HCT116 (cell line): ENCODE data around the gene C17orf100. TPM values are rescaled to one million over a fixed set of nuclear protein-coding genes. Genes with fewer than 3 reads are reported as not detected.

ENCODE experiments used
- ATAC-seq: fragments of 200-7000 bp; cut with Tn5 transposase; 2 replicates; pipeline ENCODE4 v1.9.1; 2020; ENCODE audit warnings: mild to moderate bottlenecking, moderate library complexity
- BruUV-seq: library from RNA; stranded (reverse); fragments of 400-500 nt; replicated peaks from 2 replicates; lab custom pipeline; 2021; lab: Mats Ljungman, UMichigan
- CTCF ChIA-PET: fragments of 300-600 bp; sonication (Branson Sonifier 250); formaldehyde crosslinking; loops from one replicate; lab custom pipeline; 2021; ENCODE audit warnings: antibody characterized with exemption; lab: Charles Lee
- POLR2A ChIA-PET: fragments of 300-600, 350-600 bp; sonication (Branson Sonifier 250); formaldehyde crosslinking; loops from one replicate; lab custom pipeline; 2021; ENCODE audit warnings: antibody characterized with exemption; lab: Charles Lee
- RAD21 ChIA-PET, 2 experiments: fragments of 300-600 bp; sonication (Branson Sonifier 250); formaldehyde crosslinking; loops; one replicate each; lab custom pipeline; 2023; ENCODE audit warnings: low total read pairs in 2 of 2; ENCODE audit not compliant: uncharacterized antibody in 2 of 2, unreplicated experiment in 2 of 2, low non-redundant PET in 1 of 2; lab: Charles Lee
- DNase-seq: peaks from one replicate; pipeline ENCODE4 v3.0.0-alpha.2; 2010; ENCODE audit warnings: low read depth, low spot score
- H2AFZ ChIP-seq: fragments of 200-600 bp; shearing (Covaris generic), sonication (generic); 2 replicates; pipeline ENCODE4 v1.6.1; 2017; ENCODE audit warnings: low read depth, mixed run types, mixed read lengths, antibody characterized with exemption, low read length; ENCODE audit not compliant: poor library complexity, severe bottlenecking
- H3K27ac ChIP-seq: 2 replicates; pipeline ENCODE4 v1.5.1; 2012; ENCODE audit warnings: low read depth, low read length
- H3K27me3 ChIP-seq: fragments of 200-600 bp; sonication (generic); 2 replicates; pipeline ENCODE4 v1.6.1; 2016; ENCODE audit warnings: mixed run types, low read length, mixed read lengths; ENCODE audit not compliant: insufficient read depth
- H3K36me3 ChIP-seq, 2 experiments: fragments of 200-500 bp in 1 of 2; fragments of 200-600 bp in 1 of 2; sonication (Bioruptor generic) in 1 of 2; sonication (generic) in 1 of 2; 2 replicates each; pipeline versions ENCODE4 v1.5.1 to v1.6.1; 2014 to 2016; ENCODE audit warnings: low read length in 2 of 2, inconsistent platforms in 1 of 2, mixed read lengths in 1 of 2, mixed run types in 1 of 2; ENCODE audit not compliant: insufficient read depth in 2 of 2, control insufficient read depth in 1 of 2
- H3K4me1 ChIP-seq, 2 experiments: fragments of 200-600 bp in 1 of 2; sonication (generic) in 1 of 2; 2 replicates each; pipeline versions ENCODE4 v1.5.1 to v1.6.1; 2012 to 2017; ENCODE audit warnings: low read length in 2 of 2, inconsistent platforms in 1 of 2, mild to moderate bottlenecking in 1 of 2, mixed read lengths in 1 of 2, mixed run types in 1 of 2, moderate library complexity in 1 of 2; ENCODE audit not compliant: insufficient read depth in 2 of 2, control insufficient read depth in 1 of 2
- H3K4me2 ChIP-seq: fragments of 200-600 bp; sonication (generic); 2 replicates; pipeline ENCODE4 v1.6.1; 2017; ENCODE audit warnings: mixed run types, low read length, mixed read lengths
- H3K4me3 ChIP-seq, 2 experiments: fragments of 200-600 bp in 1 of 2; sonication (generic) in 1 of 2; replicated peaks in 1 of 2; 2 replicates each; pipeline ENCODE4 v1.5.1; 2011 to 2016; ENCODE audit warnings: low read length in 2 of 2, control low read depth in 1 of 2, low read depth in 1 of 2, mild to moderate bottlenecking in 1 of 2, mixed read lengths in 1 of 2, mixed run types in 1 of 2
- H3K79me2 ChIP-seq: fragments of 200-600 bp; sonication (generic); 2 replicates; pipeline ENCODE4 v1.6.1; 2017; ENCODE audit warnings: mild to moderate bottlenecking, mixed run types, low read length, moderate library complexity, mixed read lengths; ENCODE audit not compliant: insufficient read depth
- H3K9ac ChIP-seq: fragments of 200-600 bp; sonication (generic); 2 replicates; pipeline ENCODE4 v1.6.1; 2016; ENCODE audit warnings: low read length, mixed read lengths
- H3K9me2 ChIP-seq: fragments of 200-600 bp; sonication (generic), shearing (Covaris generic); 2 replicates; pipeline ENCODE4 v1.6.1; 2017; ENCODE audit warnings: mixed run types, mild to moderate bottlenecking, moderate library complexity; ENCODE audit not compliant: insufficient read depth
- H3K9me3 ChIP-seq, 2 experiments: fragments of 200-500 bp in 1 of 2; fragments of 200-600 bp in 1 of 2; sonication (Bioruptor generic) in 1 of 2; sonication (generic) in 1 of 2; 2 replicates each; pipeline ENCODE4 v1.6.1; 2014 to 2017; ENCODE audit warnings: low read length in 2 of 2, mixed read lengths in 2 of 2, inconsistent platforms in 1 of 2, low read depth in 1 of 2, mild to moderate bottlenecking in 1 of 2, mixed run types in 1 of 2, moderate library complexity in 1 of 2; ENCODE audit not compliant: control insufficient read depth in 1 of 2, insufficient read depth in 1 of 2
- H4K20me1 ChIP-seq: fragments of 200-600 bp; sonication (generic), shearing (Covaris generic); 2 replicates; pipeline ENCODE4 v1.6.1; 2017; ENCODE audit warnings: mixed run types, mild to moderate bottlenecking, moderate library complexity; ENCODE audit not compliant: insufficient read depth
- ATF3 ChIP-seq: IDR thresholded peaks from 2 replicates; pipeline ENCODE4 v1.6.1; 2012
- CTCF ChIP-seq, 3 experiments: fragments of 200-600 bp in 1 of 3; sonication (generic) in 1 of 3; IDR thresholded peaks in 2 of 3; conservative IDR thresholded peaks in 1 of 3; 2 replicates each; pipeline ENCODE4 v1.5.1; 2012 to 2017; ENCODE audit warnings: low read depth in 2 of 3, low read length in 2 of 3, antibody characterized with exemption in 1 of 3, borderline replicate concordance in 1 of 3, control low read depth in 1 of 3, mild to moderate bottlenecking in 1 of 3, mixed read lengths in 1 of 3, mixed run types in 1 of 3, moderate library complexity in 1 of 3; ENCODE audit not compliant: insufficient read depth in 1 of 3
- ELF1 ChIP-seq: IDR thresholded peaks from 2 replicates; pipeline ENCODE4 v1.6.1; 2012; ENCODE audit warnings: low read depth, borderline replicate concordance
- FOSL1 ChIP-seq: IDR thresholded peaks from 2 replicates; pipeline ENCODE4 v1.6.1; 2012; ENCODE audit warnings: low read depth
- JUND ChIP-seq: IDR thresholded peaks from 2 replicates; pipeline ENCODE4 v1.6.1; 2012
- REST ChIP-seq: IDR thresholded peaks from 2 replicates; pipeline ENCODE4 v1.6.1; 2012; ENCODE audit warnings: low read depth
- SRF ChIP-seq: IDR thresholded peaks from 2 replicates; pipeline ENCODE4 v1.6.1; 2012; ENCODE audit warnings: low read depth
- intact Hi-C: fragments of 100-400 bp; cut with micrococcal nuclease; formaldehyde crosslinking; loops from 2 replicates; pipeline ENCODE4 v1.10.0; 2022
- total RNA-seq: library from RNA; stranded (reverse); gene quantifications from one replicate; pipeline ENCODE4 v1.2.1, GENCODE V29; 2021; ENCODE audit not compliant: unreplicated experiment

Gene C17orf100
- total RNA-seq, 1 experiment from 2014 or later = 0.76 TPM

- no peaks in the 10 kb centered on the region for H3K9me3 ChIP-seq
- no peak overlapping the region for H3K4me2 ChIP-seq
- intact Hi-C loops = no loop called here
- no TSS peak for BruUV-seq
- H3K9me2 ChIP-seq = no peaks in the 10 kb centered on the region
- H3K36me3 ChIP-seq = no peaks in the 10 kb centered on the region
- no peak overlapping the region for H3K4me3 ChIP-seq
- ChIA-PET CTCF (no interaction called here), POLR2A (no interaction called here), RAD21 (no interaction called here)
- H3K27me3 ChIP-seq = peaks cover 10% of the 10 kb centered on the region; the same call in 1 of the 2 replicates
- H2AFZ ChIP-seq = no peak overlapping the region
- TF ChIP-seq REST (no peak), FOSL1 (no peak), JUND (no peak), ATF3 (no peak), CTCF (IDR thresholded peaks at IDR 0.05 in 2 of 3, conservative IDR thresholded peaks at IDR 0.05 in 1 of 3; ENCODE audit: borderline replicate concordance in 1 of 3, insufficient read depth in 1 of 3, low read depth in 2 of 3, low read length in 2 of 3) (no peak), ELF1 (no peak), SRF (no peak)
- H3K27ac ChIP-seq = no peak overlapping the region
- no peak for ATAC-seq
- DNase-seq = no peak
- H3K4me1 ChIP-seq = no peaks in the 10 kb centered on the region
- no peaks in the 10 kb centered on the region for H4K20me1 ChIP-seq
- no peak overlapping the region for H3K9ac ChIP-seq
- H3K79me2 ChIP-seq = no peaks in the 10 kb centered on the region
Observed at GRCh38 chr17:6688944-6689343, 37.4 kb downstream of the C17orf100 start.
